Prostate gland (tissue), 2 donors: ENCODE results near the gene CTF1.

Experiments
- CTCF ChIP-seq, 4 experiments: fragments of 200-600 bp in 2 of 4; fragments of 450-650 bp in 2 of 4; sonication (generic) in 2 of 4; IDR thresholded peaks; 1 replicate in 3 of 4; 2 replicates in 1 of 4; pipeline ENCODE4 v1.5.1; 2016 to 2019; ENCODE audit warnings: antibody characterized with exemption in 4 of 4, mild to moderate bottlenecking in 2 of 4, moderate library complexity in 2 of 4
- POLR2AphosphoS5 ChIP-seq: sonication (generic); formaldehyde crosslinking; IDR thresholded peaks from one replicate; pipeline ENCODE4 v1.6.1; 2017; ENCODE audit warnings: antibody characterized with exemption

- TF ChIP-seq POLR2AphosphoS5 (no peak), CTCF (IDR thresholded peaks at IDR 0.05) (no peak)
Observed at GRCh38 chr16:30930160-30930571, 33.8 kb downstream of the CTF1 start.
